Calu3 (cell line): ENCODE data around the gene LRP3. TPM values are rescaled to one million over a fixed set of nuclear protein-coding genes. Genes with fewer than 3 reads are reported as not detected.

Source experiments
- BruUV-seq: library from RNA; stranded (reverse); fragments of 400-500 nt; replicated peaks from 2 replicates; lab custom pipeline; 2021; lab: Mats Ljungman, UMichigan
- CTCF ChIA-PET: fragments of 300-600 bp; sonication (Branson Sonifier 250); formaldehyde crosslinking; loops from one replicate; lab custom pipeline; 2022; ENCODE audit warnings: antibody characterized with exemption; lab: Charles Lee
- DNase-seq: peaks from one replicate; pipeline ENCODE4 v3.0.0; 2022
- H3K27ac Mint-ChIP-seq: one replicate; pipeline ENCODE4 v1.8.0; 2022; ENCODE audit warnings: mixed read lengths; ENCODE audit not compliant: unreplicated experiment
- H3K27me3 Mint-ChIP-seq: one replicate; pipeline ENCODE4 v1.8.0; 2022; ENCODE audit warnings: mixed read lengths; ENCODE audit not compliant: unreplicated experiment
- H3K36me3 Mint-ChIP-seq: one replicate; pipeline ENCODE4 v1.8.0; 2022; ENCODE audit warnings: mild to moderate bottlenecking, moderate library complexity, mixed read lengths; ENCODE audit not compliant: insufficient read depth, unreplicated experiment
- H3K4me1 Mint-ChIP-seq: one replicate; pipeline ENCODE4 v1.8.0; 2022; ENCODE audit warnings: mild to moderate bottlenecking, low read depth, mixed read lengths; ENCODE audit not compliant: unreplicated experiment
- H3K4me3 Mint-ChIP-seq: one replicate; pipeline ENCODE4 v1.8.0; 2022; ENCODE audit warnings: mild to moderate bottlenecking, low read depth, moderate library complexity, mixed read lengths; ENCODE audit not compliant: unreplicated experiment
- H3K9me3 Mint-ChIP-seq: one replicate; pipeline ENCODE4 v1.8.0; 2022; ENCODE audit warnings: low read depth, mixed read lengths; ENCODE audit not compliant: unreplicated experiment
- intact Hi-C: fragments of 100-400 bp; cut with micrococcal nuclease; formaldehyde crosslinking; loops from one replicate; pipeline ENCODE4 v1.10.0; 2022; ENCODE audit not compliant: unreplicated experiment
- total RNA-seq: library from RNA; stranded (reverse); gene quantifications from 2 replicates; pipeline ENCODE4 v1.2.3, GENCODE V29; 2022
- TF ChIP-seq, protein P1 (sequence below): fragments of 200-600 bp; IDR thresholded peaks from one replicate; pipeline ENCODE4 v1.8.0; 2022; ENCODE audit warnings: antibody characterized with exemption; ENCODE audit not compliant: unreplicated experiment

Gene LRP3
- total RNA-seq, 1 experiment from 2014 or later = 0.59 TPM

GRCh38 chr19:33193269-33193864, 763 bp upstream of the LRP3 start:
- Mint-ChIP-seq H3K27ac (no peak overlapping the region), H3K4me3 (peak overlapping the region; percentile 66), H3K4me1 (no peaks in the 10 kb centered on the region), H3K27me3 (peaks cover 83% of the 10 kb centered on the region), H3K36me3 (peaks cover 5% of the 10 kb centered on the region), H3K9me3 (no peaks in the 10 kb centered on the region)
- CTCF ChIA-PET = interaction anchor here (0.5 to 0.9 kb wide), 2 partner anchors 9 to 161 kb away, joined by 3 read pairs; no protein-coding TSS in a partner anchor
- intact Hi-C loops = no loop called here
- TF ChIP-seq, protein P1, sequence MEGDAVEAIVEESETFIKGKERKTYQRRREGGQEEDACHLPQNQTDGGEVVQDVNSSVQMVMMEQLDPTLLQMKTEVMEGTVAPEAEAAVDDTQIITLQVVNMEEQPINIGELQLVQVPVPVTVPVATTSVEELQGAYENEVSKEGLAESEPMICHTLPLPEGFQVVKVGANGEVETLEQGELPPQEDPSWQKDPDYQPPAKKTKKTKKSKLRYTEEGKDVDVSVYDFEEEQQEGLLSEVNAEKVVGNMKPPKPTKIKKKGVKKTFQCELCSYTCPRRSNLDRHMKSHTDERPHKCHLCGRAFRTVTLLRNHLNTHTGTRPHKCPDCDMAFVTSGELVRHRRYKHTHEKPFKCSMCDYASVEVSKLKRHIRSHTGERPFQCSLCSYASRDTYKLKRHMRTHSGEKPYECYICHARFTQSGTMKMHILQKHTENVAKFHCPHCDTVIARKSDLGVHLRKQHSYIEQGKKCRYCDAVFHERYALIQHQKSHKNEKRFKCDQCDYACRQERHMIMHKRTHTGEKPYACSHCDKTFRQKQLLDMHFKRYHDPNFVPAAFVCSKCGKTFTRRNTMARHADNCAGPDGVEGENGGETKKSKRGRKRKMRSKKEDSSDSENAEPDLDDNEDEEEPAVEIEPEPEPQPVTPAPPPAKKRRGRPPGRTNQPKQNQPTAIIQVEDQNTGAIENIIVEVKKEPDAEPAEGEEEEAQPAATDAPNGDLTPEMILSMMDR = no peak
- no peak for DNase-seq
- no TSS peak for BruUV-seq

DNA sequence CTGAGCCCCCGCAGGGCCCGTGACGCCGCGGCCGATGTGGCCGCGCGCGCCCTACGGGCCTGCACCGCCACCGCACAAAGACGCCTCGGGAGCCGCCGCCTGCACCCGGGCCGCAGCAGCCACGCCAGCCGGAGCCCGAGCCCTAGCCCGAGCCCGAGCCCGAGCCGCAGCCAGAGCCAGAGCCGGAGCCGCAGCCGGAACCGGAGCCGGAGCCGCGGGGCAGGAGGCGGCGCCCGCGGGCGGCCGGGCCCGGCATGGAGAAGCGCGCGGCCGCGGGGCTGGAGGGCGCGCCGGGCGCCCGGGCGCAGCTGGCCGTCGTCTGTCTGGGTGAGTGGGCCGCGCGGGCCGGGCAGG, 379 bp downstream of the LRP3 start:
- Mint-ChIP-seq H3K36me3 (peaks cover 5% of the 10 kb centered on the region), H3K27me3 (peaks cover 89% of the 10 kb centered on the region), H3K9me3 (no peaks in the 10 kb centered on the region), H3K4me1 (no peaks in the 10 kb centered on the region), H3K4me3 (peak overlapping the region; percentile 66), H3K27ac (no peak overlapping the region)
- CTCF ChIA-PET = interaction anchor here (0.6 kb wide), 1 partner anchor 48 kb away, joined by 3 read pairs; no protein-coding TSS in a partner anchor
- TF ChIP-seq, protein P1 = no peak
- BruUV-seq = no TSS peak
- intact Hi-C loops = no loop called here
- no peak for DNase-seq

DNA sequence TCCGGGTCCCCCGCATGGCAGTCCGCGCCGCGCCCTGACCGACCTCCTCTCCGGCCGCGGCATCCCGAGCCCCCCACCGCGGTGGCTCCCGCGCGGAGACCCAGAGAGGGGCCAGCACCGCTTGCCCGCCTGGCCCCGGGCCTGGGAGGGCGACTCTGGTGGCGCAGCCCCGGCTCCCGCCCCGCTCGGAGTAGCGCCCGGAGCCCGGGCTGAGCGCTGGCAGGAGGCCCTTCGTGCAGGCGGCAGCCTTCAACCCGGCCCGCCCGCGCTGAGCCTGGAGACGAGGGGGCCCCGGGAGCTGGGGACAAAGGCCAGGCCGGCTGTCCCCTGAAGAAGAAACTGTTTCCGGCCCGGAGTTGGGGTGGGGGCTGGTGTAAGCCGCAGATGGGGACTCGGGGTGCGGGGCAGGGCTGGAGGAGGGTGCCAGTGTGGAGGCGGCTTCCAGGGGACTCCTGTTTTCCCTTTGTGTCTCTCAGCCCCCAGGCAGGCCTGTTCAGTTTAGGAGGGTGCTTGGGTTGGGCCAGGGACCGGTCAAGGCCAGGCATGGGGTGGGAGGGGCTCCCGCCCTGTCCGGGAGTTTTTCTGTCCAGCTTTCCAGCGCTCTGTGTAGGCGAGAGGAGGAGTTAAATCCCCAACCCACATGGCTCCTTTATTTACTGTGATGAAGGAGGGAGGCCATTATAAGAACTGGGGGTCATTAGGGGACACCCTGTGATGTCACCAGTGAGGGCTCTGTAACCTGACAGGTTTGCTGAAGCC, 935 bp downstream of the LRP3 start:
- no TSS peak for BruUV-seq
- Mint-ChIP-seq H3K36me3 (peaks cover 5% of the 10 kb centered on the region), H3K4me3 (peak overlapping the region; percentile 66), H3K9me3 (no peaks in the 10 kb centered on the region), H3K27me3 (peaks cover 85% of the 10 kb centered on the region), H3K27ac (no peak overlapping the region), H3K4me1 (no peaks in the 10 kb centered on the region)
- TF ChIP-seq, protein P1 = no peak
- intact Hi-C loops = no loop called here
- no peak for DNase-seq
- CTCF ChIA-PET = interaction anchor here (0.6 kb wide), 2 partner anchors 49 to 118 kb away, joined by 3 to 5 read pairs; no protein-coding TSS in a partner anchor

DNA sequence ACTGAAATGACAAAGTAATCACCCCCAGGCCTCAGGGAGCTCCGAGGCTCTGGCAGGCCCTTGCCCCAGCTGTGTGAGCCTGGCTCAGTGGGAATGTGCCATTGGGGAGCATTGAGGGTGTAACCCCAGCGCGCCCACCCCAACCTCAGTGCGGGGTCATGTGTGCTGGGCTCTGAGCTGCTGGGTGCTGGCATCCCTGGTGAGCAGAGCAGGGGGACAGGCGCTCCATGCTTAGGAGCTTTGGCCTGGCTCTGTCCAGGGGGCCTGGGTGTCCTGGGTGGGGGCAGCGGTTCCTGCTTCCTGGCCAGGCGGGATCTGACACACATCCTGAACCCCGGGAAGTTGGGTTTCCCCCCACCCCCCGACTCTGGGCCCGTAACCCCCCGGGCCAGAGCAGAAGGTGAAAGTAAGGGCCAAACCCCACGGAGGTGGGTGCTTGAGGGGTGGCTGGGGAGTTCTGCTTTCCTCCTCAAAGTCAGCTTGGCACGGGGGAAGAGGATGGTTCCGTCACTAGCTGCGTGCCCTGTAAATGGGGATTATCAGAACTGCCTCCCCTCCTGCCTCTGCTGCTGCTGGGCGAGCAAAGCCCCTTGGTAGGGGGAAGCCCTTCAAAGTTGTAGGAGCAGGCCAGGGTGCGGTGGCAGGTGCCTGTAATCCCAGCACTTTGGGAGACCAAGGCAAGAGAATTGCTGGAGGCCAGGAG, 1.7 kb downstream of the LRP3 start:
- intact Hi-C loops = no loop called here
- DNase-seq = no peak
- peak overlapping the region; percentile 66 for H3K4me3 Mint-ChIP-seq
- no peaks in the 10 kb centered on the region for H3K9me3 Mint-ChIP-seq
- BruUV-seq = no TSS peak
- peaks cover 5% of the 10 kb centered on the region for H3K36me3 Mint-ChIP-seq
- peaks cover 78% of the 10 kb centered on the region for H3K27me3 Mint-ChIP-seq
- H3K4me1 Mint-ChIP-seq = no peaks in the 10 kb centered on the region
- H3K27ac Mint-ChIP-seq = no peak overlapping the region
- CTCF ChIA-PET = interaction anchor here (0.6 kb wide), 1 partner anchor 117 kb away, joined by 5 read pairs; no protein-coding TSS in a partner anchor
- TF ChIP-seq, protein P1 = no peak
